ENCODE data around the gene RIT1. TPM values are rescaled to one million over a fixed set of nuclear protein-coding genes. Genes with fewer than 3 reads are reported as not detected.

Gene RIT1
- total RNA-seq, 1 experiment from 2014 or later = 27.2 TPM

DNA sequence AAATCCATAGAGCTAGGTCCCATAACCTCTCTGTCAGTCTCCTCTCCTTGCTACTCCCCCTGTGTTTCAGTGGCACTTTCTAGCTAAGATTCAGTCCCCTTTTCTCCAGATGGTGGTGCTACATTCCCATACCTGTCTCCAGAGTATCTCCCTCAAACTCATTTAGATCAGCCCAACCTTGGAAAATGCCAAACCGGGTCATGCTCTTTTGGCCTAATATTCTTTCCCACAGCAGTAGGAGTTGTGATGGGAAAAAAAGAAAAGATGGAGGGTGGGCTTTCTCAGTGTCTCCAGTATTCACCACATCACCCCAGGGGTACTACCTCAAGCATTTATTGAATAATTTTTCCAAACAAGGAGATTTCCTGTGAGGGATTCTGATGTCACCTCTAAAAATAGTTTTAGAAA, 27.1 kb upstream of the RIT1 start:
- no peaks in the 10 kb centered on the region for H3K9me3 Mint-ChIP-seq
- ATAC-seq = peak; percentile 52
- H3K36me3 Mint-ChIP-seq = peaks cover 4% of the 10 kb centered on the region
- TF ChIP-seq, protein P1, sequence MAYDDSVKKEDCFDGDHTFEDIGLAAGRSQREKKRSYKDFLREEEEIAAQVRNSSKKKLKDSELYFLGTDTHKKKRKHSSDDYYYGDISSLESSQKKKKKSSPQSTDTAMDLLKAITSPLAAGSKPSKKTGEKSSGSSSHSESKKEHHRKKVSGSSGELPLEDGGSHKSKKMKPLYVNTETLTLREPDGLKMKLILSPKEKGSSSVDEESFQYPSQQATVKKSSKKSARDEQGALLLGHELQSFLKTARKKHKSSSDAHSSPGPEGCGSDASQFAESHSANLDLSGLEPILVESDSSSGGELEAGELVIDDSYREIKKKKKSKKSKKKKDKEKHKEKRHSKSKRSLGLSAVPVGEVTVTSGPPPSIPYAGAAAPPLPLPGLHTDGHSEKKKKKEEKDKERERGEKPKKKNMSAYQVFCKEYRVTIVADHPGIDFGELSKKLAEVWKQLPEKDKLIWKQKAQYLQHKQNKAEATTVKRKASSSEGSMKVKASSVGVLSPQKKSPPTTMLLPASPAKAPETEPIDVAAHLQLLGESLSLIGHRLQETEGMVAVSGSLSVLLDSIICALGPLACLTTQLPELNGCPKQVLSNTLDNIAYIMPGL (CRISPR knock-in tag; IDR thresholded peaks at IDR 0.05) = no peak
- TF ChIP-seq ZNF121 (CRISPR knock-in tag; IDR thresholded peaks at IDR 0.05) = peak; percentile 56; the same call in 1 of the 2 replicates
- DNase-seq (ENCODE audit: low spot score) = no peak
- ChIA-PET POLR2A (interaction anchor here (0.9 to 1.1 kb wide), 2 partner anchors 41 to 46 kb away, joined by 3 to 4 read pairs; partner anchors contain the start of gene ARHGEF2), CTCF (interaction anchor here (0.6 to 6.1 kb wide), 37 partner anchors 8 to 345 kb away, joined by 3 to 85 read pairs (median 4); partner anchors contain the start of genes ARHGEF2, RAB25, SMG5 and SSR2)
- H3K4me1 Mint-ChIP-seq = peaks cover 21% of the 10 kb centered on the region
- H3K27me3 Mint-ChIP-seq (ENCODE audit: low read depth) = no peaks in the 10 kb centered on the region
- H3K4me3 Mint-ChIP-seq = no peak overlapping the region
- H3K27ac Mint-ChIP-seq = peak overlapping the region; percentile 9; the same call in 1 of the 2 replicates

DNA sequence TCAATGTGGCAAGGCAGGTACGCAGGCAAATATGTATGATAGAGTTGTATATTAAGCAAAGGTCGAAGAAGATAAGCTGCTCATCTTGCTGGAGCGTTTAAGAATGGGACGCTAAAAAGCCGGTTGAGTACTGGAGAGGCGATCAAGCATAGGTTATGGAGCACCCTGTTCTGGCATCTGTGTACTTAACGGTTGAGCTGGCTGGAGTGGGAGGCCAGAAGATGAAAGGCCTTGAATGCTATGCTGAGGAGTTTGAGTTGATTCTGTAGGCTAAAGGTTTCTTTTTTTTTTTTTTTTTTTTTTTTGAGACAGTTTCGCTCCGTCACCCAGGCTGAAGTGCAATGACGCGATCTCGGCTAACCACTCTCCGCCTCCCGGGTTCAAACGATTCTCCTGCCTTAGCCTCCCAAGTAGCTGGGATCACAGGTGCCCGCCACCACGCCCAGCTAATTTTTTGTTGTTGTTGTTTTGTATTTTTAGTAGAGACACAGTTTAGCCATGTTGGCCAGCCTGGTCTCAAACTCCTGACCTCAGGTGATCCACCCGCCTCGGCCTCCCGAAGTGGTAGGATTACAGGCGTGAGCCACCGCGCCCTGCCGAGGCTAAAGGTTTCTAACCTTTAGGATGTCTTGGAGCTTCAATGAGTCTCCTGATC, 23.9 kb upstream of the RIT1 start:
- ATAC-seq = no peak
- Mint-ChIP-seq H3K27ac (no peak overlapping the region), H3K4me3 (no peak overlapping the region), H3K9me3 (no peaks in the 10 kb centered on the region), H3K36me3 (peaks cover 30% of the 10 kb centered on the region), H3K27me3 (ENCODE audit: low read depth) (no peaks in the 10 kb centered on the region), H3K4me1 (peaks cover 20% of the 10 kb centered on the region)
- CTCF ChIA-PET = interaction anchor here (0.6 to 4.4 kb wide), 15 partner anchors 8 to 195 kb away, joined by 3 to 26 read pairs (median 5); partner anchors contain the start of gene ARHGEF2
- DNase-seq (ENCODE audit: low spot score) = no peak
- POLR2A ChIA-PET = interaction anchor here (0.7 to 1.5 kb wide), 5 partner anchors 9 to 62 kb away, joined by 3 to 8 read pairs (median 3); no protein-coding TSS in a partner anchor
- TF ChIP-seq, protein P2, sequence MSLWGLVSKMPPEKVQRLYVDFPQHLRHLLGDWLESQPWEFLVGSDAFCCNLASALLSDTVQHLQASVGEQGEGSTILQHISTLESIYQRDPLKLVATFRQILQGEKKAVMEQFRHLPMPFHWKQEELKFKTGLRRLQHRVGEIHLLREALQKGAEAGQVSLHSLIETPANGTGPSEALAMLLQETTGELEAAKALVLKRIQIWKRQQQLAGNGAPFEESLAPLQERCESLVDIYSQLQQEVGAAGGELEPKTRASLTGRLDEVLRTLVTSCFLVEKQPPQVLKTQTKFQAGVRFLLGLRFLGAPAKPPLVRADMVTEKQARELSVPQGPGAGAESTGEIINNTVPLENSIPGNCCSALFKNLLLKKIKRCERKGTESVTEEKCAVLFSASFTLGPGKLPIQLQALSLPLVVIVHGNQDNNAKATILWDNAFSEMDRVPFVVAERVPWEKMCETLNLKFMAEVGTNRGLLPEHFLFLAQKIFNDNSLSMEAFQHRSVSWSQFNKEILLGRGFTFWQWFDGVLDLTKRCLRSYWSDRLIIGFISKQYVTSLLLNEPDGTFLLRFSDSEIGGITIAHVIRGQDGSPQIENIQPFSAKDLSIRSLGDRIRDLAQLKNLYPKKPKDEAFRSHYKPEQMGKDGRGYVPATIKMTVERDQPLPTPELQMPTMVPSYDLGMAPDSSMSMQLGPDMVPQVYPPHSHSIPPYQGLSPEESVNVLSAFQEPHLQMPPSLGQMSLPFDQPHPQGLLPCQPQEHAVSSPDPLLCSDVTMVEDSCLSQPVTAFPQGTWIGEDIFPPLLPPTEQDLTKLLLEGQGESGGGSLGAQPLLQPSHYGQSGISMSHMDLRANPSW (CRISPR knock-in tag; conservative IDR thresholded peaks at IDR 0.05; ENCODE audit: low read depth) = no peak
- TF ChIP-seq GTF2I (CRISPR knock-in tag; conservative IDR thresholded peaks at IDR 0.05) (no peak), TEAD1 (CRISPR knock-in tag; IDR thresholded peaks at IDR 0.05) (no peak), NFE2L1 (CRISPR knock-in tag; IDR thresholded peaks at IDR 0.05) (no peak), SMAD3 (CRISPR knock-in tag; IDR thresholded peaks at IDR 0.05; ENCODE audit: borderline replicate concordance) (no peak), MXD4 (CRISPR knock-in tag; IDR thresholded peaks at IDR 0.05; ENCODE audit: borderline replicate concordance) (no peak), ZNF232 (CRISPR knock-in tag; IDR thresholded peaks at IDR 0.05) (no peak), ZNF263 (CRISPR knock-in tag; IDR thresholded peaks at IDR 0.05; ENCODE audit: low read depth) (no peak)
- TF ChIP-seq, protein P3, sequence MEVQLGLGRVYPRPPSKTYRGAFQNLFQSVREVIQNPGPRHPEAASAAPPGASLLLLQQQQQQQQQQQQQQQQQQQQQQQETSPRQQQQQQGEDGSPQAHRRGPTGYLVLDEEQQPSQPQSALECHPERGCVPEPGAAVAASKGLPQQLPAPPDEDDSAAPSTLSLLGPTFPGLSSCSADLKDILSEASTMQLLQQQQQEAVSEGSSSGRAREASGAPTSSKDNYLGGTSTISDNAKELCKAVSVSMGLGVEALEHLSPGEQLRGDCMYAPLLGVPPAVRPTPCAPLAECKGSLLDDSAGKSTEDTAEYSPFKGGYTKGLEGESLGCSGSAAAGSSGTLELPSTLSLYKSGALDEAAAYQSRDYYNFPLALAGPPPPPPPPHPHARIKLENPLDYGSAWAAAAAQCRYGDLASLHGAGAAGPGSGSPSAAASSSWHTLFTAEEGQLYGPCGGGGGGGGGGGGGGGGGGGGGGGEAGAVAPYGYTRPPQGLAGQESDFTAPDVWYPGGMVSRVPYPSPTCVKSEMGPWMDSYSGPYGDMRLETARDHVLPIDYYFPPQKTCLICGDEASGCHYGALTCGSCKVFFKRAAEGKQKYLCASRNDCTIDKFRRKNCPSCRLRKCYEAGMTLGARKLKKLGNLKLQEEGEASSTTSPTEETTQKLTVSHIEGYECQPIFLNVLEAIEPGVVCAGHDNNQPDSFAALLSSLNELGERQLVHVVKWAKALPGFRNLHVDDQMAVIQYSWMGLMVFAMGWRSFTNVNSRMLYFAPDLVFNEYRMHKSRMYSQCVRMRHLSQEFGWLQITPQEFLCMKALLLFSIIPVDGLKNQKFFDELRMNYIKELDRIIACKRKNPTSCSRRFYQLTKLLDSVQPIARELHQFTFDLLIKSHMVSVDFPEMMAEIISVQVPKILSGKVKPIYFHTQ (CRISPR knock-in tag; IDR thresholded peaks at IDR 0.05) = no peak
- TF ChIP-seq, protein P4, sequence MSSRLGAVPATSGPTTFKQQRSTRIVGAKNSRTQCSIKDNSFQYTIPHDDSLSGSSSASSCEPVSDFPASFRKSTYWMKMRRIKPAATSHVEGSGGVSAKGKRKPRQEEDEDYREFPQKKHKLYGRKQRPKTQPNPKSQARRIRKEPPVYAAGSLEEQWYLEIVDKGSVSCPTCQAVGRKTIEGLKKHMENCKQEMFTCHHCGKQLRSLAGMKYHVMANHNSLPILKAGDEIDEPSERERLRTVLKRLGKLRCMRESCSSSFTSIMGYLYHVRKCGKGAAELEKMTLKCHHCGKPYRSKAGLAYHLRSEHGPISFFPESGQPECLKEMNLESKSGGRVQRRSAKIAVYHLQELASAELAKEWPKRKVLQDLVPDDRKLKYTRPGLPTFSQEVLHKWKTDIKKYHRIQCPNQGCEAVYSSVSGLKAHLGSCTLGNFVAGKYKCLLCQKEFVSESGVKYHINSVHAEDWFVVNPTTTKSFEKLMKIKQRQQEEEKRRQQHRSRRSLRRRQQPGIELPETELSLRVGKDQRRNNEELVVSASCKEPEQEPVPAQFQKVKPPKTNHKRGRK (CRISPR knock-in tag; IDR thresholded peaks at IDR 0.05; ENCODE audit: borderline replicate concordance) = no peak
- TF ChIP-seq, protein P5, sequence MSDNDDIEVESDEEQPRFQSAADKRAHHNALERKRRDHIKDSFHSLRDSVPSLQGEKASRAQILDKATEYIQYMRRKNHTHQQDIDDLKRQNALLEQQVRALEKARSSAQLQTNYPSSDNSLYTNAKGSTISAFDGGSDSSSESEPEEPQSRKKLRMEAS (CRISPR knock-in tag; IDR thresholded peaks at IDR 0.05) = no peak
- TF ChIP-seq, protein P6, sequence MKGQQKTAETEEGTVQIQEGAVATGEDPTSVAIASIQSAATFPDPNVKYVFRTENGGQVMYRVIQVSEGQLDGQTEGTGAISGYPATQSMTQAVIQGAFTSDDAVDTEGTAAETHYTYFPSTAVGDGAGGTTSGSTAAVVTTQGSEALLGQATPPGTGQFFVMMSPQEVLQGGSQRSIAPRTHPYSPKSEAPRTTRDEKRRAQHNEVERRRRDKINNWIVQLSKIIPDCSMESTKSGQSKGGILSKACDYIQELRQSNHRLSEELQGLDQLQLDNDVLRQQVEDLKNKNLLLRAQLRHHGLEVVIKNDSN (CRISPR knock-in tag; IDR thresholded peaks at IDR 0.05) = no peak
- TF ChIP-seq, protein P7, sequence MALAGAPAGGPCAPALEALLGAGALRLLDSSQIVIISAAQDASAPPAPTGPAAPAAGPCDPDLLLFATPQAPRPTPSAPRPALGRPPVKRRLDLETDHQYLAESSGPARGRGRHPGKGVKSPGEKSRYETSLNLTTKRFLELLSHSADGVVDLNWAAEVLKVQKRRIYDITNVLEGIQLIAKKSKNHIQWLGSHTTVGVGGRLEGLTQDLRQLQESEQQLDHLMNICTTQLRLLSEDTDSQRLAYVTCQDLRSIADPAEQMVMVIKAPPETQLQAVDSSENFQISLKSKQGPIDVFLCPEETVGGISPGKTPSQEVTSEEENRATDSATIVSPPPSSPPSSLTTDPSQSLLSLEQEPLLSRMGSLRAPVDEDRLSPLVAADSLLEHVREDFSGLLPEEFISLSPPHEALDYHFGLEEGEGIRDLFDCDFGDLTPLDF (CRISPR knock-in tag; IDR thresholded peaks at IDR 0.05) = no peak
- TF ChIP-seq, protein P8, sequence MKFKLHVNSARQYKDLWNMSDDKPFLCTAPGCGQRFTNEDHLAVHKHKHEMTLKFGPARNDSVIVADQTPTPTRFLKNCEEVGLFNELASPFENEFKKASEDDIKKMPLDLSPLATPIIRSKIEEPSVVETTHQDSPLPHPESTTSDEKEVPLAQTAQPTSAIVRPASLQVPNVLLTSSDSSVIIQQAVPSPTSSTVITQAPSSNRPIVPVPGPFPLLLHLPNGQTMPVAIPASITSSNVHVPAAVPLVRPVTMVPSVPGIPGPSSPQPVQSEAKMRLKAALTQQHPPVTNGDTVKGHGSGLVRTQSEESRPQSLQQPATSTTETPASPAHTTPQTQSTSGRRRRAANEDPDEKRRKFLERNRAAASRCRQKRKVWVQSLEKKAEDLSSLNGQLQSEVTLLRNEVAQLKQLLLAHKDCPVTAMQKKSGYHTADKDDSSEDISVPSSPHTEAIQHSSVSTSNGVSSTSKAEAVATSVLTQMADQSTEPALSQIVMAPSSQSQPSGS (CRISPR knock-in tag; IDR thresholded peaks at IDR 0.05; ENCODE audit: borderline replicate concordance, low read depth) = no peak
- TF ChIP-seq, protein P9, sequence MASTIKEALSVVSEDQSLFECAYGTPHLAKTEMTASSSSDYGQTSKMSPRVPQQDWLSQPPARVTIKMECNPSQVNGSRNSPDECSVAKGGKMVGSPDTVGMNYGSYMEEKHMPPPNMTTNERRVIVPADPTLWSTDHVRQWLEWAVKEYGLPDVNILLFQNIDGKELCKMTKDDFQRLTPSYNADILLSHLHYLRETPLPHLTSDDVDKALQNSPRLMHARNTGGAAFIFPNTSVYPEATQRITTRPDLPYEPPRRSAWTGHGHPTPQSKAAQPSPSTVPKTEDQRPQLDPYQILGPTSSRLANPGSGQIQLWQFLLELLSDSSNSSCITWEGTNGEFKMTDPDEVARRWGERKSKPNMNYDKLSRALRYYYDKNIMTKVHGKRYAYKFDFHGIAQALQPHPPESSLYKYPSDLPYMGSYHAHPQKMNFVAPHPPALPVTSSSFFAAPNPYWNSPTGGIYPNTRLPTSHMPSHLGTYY (CRISPR knock-in tag; IDR thresholded peaks at IDR 0.05) = no peak

Measured in WTC11 (cell line).